GM19099 (cell line): Measurements from ENCODE around the gene MACROD2.

Experiments used
- POLR2A ChIP-seq: IDR thresholded peaks from 3 replicates; pipeline ENCODE4 v1.6.1; 2011; ENCODE audit warnings: low read depth; ENCODE audit not compliant: insufficient read length; ENCODE audit errors: extremely low read depth

Gene MACROD2

DNA sequence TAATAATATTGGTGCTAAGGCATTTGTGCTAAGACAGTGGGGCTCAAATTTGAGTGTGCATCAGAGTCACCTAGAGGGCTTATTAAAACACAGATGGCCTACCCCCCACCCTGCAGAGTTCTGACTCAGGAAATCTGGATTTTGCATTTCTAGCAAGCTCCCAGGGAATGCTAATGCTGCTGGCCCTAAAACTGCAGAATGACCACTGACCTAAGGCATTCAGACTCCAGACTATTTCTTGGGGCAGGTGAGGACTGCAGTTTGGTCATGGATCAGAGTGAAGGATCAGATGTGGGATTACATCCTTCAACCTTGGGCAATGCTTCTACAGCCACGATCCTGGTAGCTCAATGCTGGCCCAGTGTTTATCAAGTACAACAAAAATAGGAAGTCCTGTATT is 952.2 kb downstream of the MACROD2 start:
- TF ChIP-seq POLR2A: no peak

GRCh38 chr20:14947946-14948345 is 952.6 kb downstream of the MACROD2 start:
- no peak for TF ChIP-seq POLR2A

DNA sequence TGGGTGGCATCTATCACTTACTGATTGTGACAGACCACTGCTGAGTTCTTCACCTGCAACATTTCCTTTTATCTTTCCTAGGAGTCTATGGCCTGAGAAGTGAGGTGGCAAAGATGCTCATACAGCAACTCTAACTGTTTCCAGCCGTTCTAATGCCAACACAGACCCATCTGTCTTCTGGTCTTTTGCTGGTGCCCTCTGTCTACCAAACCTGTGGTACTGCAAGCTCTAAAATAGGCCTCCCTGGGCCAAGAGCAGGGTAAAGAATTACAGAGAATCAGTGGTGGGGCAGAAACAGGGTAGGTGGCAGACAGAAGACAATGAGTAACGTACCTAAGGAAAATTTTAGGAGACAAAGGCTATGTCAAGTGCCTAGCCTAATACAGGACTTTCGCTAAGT is 953.1 kb downstream of the MACROD2 start:
- TF ChIP-seq POLR2A: no peak

- no peak for TF ChIP-seq POLR2A
Observed at GRCh38 chr20:14950633-14951032, 955.3 kb downstream of the MACROD2 start.

- TF ChIP-seq POLR2A: no peak
Observed at GRCh38 chr20:14951105-14951504, 955.8 kb downstream of the MACROD2 start.

GRCh38 chr20:14951707-14952418 is 956.5 kb downstream of the MACROD2 start:
- no peak for TF ChIP-seq POLR2A

GRCh38 chr20:14953736-14954135 is 958.4 kb downstream of the MACROD2 start:
- no peak for TF ChIP-seq POLR2A

GRCh38 chr20:14955399-14955798 is 960.1 kb downstream of the MACROD2 start:
- TF ChIP-seq POLR2A: no peak

DNA sequence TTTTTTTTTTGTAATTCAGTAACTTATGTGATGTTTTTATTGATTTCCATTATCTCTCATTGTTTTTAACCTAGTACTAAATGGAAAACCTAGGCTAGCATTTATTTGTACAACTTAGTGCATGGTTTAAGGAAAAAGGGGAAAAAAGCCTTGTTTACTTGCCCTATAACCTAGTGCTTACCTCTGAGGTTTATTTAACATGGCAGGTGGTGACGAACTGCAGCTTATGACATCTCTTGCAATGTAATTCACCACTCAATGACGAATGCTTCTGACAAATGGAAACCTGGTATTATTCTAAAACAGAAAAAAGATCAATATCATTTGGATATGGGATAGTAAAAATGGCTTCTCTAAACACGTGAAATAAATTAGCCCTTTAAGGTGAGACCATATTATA is 960.7 kb downstream of the MACROD2 start:
- no peak for TF ChIP-seq POLR2A

GRCh38 chr20:14956538-14956937 is 961.2 kb downstream of the MACROD2 start:
- TF ChIP-seq POLR2A: no peak

GRCh38 chr20:14957402-14957801 is 962.1 kb downstream of the MACROD2 start:
- TF ChIP-seq POLR2A: no peak

GRCh38 chr20:14958626-14959025 is 963.3 kb downstream of the MACROD2 start:
- TF ChIP-seq POLR2A: no peak

DNA sequence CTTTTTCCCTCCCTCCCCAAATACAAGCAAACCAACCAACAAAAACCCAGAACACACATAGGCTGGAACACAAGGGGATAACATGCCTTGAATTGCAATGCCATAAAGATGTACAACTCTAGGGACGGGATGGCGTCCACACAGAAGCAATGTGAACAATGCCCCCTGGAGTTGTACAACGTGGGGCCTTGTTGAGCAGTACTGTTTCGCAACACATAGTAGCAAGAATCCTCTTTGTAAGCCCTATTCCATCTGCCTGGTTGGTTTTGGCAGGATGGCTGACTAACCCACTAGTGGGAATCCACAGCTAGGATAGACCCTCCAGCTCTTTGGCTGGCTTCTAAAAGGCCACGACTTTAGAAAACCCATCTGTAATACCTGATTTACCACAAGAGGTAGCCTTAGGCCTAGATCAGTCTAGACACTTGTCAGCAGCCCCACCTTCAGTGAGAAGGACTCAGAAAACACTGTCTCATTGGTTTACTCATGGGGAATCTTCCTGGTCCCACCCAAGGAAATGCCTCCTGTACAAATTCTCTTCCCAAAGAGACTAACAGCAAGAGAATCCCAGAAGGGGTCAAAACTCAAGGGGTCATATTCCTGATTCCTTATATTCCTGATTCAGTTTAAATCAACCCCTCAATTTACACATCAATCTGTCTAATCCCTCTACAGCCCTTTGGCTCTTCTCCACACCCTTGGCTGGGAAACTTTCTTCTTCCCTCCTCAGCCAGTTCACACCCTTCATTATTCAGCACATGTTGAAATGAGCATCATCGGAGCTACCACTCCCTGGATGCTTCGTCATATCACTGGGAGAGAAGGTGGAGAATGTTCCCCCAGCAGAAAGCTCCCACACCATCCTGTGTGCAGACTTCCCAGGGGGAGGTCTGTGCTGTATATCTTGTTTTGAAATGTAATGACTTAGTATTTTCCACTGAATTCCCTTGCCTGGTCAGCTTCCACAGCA is 964.5 kb downstream of the MACROD2 start:
- TF ChIP-seq POLR2A: no peak

DNA sequence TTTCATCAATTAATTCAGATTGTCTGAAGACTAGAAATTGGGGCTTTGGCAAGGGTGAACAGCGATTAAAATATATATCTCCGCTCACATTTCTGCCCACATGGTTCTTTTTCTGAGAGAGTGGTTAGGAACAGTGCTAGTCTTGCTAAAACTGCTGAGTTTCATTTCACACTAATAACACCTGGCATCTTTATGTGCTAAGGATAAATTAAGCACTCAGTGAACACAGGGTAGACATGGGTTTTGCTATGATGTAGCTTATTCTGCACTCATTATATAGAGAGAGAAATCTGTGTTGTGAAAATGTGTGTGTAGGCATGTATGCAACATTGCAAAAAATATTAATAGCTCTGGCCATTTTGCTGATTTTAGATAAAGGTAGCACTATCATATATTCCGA is 965.5 kb downstream of the MACROD2 start:
- no peak for TF ChIP-seq POLR2A

DNA sequence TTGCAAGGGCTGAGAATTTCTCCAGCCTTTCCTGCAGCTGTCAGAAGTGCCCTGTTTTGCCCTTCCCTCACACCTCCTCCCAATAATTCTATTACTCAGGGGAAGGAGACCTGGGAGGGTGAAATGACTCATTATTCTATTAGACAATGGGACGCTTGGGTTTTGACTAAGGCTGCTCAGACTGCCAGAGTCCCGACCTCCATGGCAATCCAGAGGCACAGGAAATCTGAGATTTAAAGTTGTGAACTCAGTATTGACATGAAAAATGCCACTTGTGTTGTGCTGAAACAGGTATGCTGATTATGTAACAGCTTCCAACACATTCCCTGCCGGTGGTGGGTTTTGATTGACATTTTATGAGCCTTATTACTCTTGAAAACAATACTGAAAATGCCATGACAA is 967.9 kb downstream of the MACROD2 start:
- TF ChIP-seq POLR2A: no peak

DNA sequence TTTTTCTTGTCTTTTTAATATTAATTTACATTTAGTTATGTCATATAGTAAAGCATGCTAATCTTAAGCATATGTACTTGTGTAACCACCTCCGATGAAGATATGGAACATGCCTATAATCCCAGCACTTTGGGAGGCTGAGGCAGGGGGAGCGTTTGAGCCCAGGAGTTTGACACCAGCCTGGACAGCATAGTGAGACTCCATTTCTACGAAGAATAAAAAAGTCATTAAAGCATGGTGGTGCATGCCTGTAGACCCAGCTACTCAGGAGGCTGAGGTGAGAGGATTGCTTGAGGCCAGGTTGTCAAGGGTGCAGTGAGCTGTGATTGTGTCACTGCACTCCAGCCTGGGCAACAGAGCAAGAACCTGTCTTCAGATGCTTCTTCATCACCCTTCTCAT is 970.9 kb downstream of the MACROD2 start:
- TF ChIP-seq POLR2A: no peak
